ENCODE results near the gene NLK.

The NLK gene

GRCh38 chr17:28216052-28216451 lies 173.6 kb downstream of the NLK start:
- no peak for DNase-seq (ENCODE audit: low read depth)

GRCh38 chr17:28216528-28216927 lies 174.1 kb downstream of the NLK start:
- H3K4me3 ChIP-seq (ENCODE audit: low read depth, low read length), result no peak overlapping the region
- no peak for TF ChIP-seq POLR2A (IDR thresholded peaks at IDR 0.05; ENCODE audit: extremely low read depth, insufficient read length)
- no peak for TF ChIP-seq MYC (IDR thresholded peaks at IDR 0.05; ENCODE audit: low read depth, low read length)
- TF ChIP-seq, protein P1, sequence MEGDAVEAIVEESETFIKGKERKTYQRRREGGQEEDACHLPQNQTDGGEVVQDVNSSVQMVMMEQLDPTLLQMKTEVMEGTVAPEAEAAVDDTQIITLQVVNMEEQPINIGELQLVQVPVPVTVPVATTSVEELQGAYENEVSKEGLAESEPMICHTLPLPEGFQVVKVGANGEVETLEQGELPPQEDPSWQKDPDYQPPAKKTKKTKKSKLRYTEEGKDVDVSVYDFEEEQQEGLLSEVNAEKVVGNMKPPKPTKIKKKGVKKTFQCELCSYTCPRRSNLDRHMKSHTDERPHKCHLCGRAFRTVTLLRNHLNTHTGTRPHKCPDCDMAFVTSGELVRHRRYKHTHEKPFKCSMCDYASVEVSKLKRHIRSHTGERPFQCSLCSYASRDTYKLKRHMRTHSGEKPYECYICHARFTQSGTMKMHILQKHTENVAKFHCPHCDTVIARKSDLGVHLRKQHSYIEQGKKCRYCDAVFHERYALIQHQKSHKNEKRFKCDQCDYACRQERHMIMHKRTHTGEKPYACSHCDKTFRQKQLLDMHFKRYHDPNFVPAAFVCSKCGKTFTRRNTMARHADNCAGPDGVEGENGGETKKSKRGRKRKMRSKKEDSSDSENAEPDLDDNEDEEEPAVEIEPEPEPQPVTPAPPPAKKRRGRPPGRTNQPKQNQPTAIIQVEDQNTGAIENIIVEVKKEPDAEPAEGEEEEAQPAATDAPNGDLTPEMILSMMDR (IDR thresholded peaks at IDR 0.05; ENCODE audit: low read depth, low read length), result no peak
- no peak for TF ChIP-seq MAX (IDR thresholded peaks at IDR 0.05; ENCODE audit: low read depth, low read length)
- DNase-seq (ENCODE audit: low read depth), result peak; percentile 50

More at GRCh38 chr17:28216052-28216451, 173.6 kb downstream of the NLK start:
- H3K4me3 ChIP-seq (ENCODE audit: low read depth, low read length), result no peak overlapping the region
- TF ChIP-seq MYC (IDR thresholded peaks at IDR 0.05; ENCODE audit: low read depth, low read length), result no peak
- TF ChIP-seq MAX (IDR thresholded peaks at IDR 0.05; ENCODE audit: low read depth, low read length), result no peak
- no peak for TF ChIP-seq POLR2A (IDR thresholded peaks at IDR 0.05; ENCODE audit: extremely low read depth, insufficient read length)
- TF ChIP-seq, protein P1 (IDR thresholded peaks at IDR 0.05; ENCODE audit: low read depth, low read length), result no peak

DNA sequence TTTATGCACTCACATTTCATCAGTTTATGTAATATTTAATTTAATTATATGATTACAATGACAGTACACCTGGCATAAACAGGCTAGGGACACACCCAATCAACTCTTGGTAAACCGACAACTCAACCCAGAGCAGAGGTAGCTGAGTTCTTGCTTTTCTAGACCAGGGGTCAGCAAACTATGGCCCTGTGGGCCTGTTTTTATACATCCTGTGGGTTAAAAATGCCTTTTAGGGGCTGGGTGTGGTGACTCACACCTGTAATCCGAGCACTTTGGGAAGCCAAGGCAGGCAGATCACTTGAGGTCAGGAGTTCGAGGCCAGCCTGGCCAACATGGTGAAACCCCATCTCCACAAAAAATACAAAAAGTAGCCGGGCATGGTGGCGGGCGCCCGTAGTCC lies 177.3 kb downstream of the NLK start:
- DNase-seq (ENCODE audit: low read depth), result no peak
- no peak overlapping the region for H3K4me3 ChIP-seq (ENCODE audit: low read depth, low read length)
- TF ChIP-seq POLR2A (IDR thresholded peaks at IDR 0.05; ENCODE audit: extremely low read depth, insufficient read length), result no peak
- no peak for TF ChIP-seq MAX (IDR thresholded peaks at IDR 0.05; ENCODE audit: low read depth, low read length)
- no peak for TF ChIP-seq MYC (IDR thresholded peaks at IDR 0.05; ENCODE audit: low read depth, low read length)
- TF ChIP-seq, protein P1 (IDR thresholded peaks at IDR 0.05; ENCODE audit: low read depth, low read length), result no peak

- no peak for DNase-seq (ENCODE audit: low read depth)
- TF ChIP-seq MAX (IDR thresholded peaks at IDR 0.05; ENCODE audit: low read depth, low read length), result no peak
- no peak for TF ChIP-seq POLR2A (IDR thresholded peaks at IDR 0.05; ENCODE audit: extremely low read depth, insufficient read length)
- TF ChIP-seq MYC (IDR thresholded peaks at IDR 0.05; ENCODE audit: low read depth, low read length), result no peak
- TF ChIP-seq, protein P1 (IDR thresholded peaks at IDR 0.05; ENCODE audit: low read depth, low read length), result no peak
- no peak overlapping the region for H3K4me3 ChIP-seq (ENCODE audit: low read depth, low read length)
Measured at GRCh38 chr17:28221751-28222414, 179.4 kb downstream of the NLK start.

DNA sequence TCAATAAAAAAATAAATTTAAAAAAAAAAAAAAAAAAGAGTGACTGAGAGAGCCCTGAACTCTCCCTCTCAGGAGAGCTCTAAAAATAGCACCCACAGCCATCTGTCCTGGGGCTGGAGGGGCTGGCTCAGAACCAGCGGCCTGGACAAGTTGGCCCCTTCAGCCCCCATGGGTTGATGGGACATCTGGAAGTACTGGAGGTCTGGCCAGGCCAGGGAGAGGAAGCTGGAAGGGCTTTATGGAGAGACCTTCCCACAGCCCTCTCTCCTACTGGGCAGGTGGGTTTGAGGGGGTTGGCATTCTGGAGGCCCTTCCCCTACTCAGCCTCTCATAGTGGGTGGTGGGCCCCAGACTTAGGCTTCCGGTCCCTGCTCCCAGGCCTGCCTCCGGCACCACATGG lies 182.8 kb downstream of the NLK start:
- no peak overlapping the region for H3K4me3 ChIP-seq (ENCODE audit: low read depth, low read length)
- no peak for DNase-seq (ENCODE audit: low read depth)
- TF ChIP-seq MAX (IDR thresholded peaks at IDR 0.05; ENCODE audit: low read depth, low read length) (no peak), MYC (IDR thresholded peaks at IDR 0.05; ENCODE audit: low read depth, low read length) (no peak), POLR2A (IDR thresholded peaks at IDR 0.05; ENCODE audit: extremely low read depth, insufficient read length) (no peak)
- TF ChIP-seq, protein P1 (IDR thresholded peaks at IDR 0.05; ENCODE audit: low read depth, low read length), result no peak
